Measurements from ENCODE around the gene NOL9. TPM values are rescaled to one million over a fixed set of nuclear protein-coding genes. Genes with fewer than 3 reads are reported as not detected.
A peak's percentile ranks its signal among the peaks of the same experiment; 100 is the strongest.

Gene NOL9
- polyA plus RNA-seq, 1 donor = 28.3 TPM

DNA sequence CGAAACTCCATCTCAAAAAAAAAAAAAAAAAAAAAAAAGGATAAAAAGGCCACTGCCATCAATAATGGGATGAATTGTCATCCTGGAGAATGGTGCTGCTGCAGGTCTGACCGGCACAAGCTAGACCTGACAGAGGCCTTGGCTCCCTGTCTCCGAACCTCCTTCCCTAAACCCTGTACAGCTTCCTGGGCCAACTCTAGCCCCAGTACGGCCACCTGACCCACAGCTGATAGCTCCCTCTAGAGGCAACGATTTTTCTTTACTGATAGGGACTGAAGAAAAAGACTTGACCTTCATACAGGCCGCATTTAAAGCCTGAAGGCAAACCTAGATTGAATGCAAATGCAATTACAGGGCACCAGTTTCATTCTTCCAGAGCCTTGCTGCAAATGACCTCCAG is 30.7 kb downstream of the NOL9 start:
- no peak for DNase-seq

GRCh38 chr1:6521536-6521935 is 32.8 kb downstream of the NOL9 start:
- no peak for DNase-seq

DNA sequence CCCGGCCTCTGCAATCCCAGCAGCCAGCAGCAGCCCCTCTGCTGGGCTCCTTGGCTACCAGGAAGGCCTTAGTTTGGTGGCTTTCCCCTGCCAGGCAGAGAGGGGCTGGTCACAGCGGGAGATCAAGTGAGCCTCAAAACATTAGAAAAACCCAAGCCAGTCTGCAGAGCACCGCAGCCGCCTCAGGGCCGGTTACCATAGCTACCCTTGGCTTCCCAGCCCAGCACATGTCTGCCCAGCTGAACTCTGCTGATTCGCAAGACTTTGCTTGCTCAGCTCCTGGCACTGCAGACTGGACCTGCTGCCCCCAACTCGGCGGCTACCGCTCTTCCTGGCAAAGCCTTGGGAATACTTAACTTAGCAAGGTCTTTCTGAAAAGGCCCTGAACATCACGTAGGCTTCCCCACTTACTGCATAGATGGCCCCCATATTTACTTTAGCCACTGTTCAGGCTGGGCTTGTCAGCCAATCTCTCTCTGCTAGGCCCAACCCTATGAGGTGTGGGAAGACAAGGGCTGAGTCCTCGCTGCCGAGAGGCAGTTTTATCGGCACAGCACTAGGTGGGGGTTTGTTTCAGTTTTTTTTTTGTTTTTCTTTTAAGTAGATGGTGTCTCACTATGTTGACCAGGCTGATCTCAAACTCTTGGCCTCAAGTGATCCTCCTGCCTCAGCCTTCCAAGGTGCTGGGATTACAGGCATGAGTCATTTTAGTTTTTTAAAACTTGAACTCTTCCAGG is 34.2 kb downstream of the NOL9 start:
- peak; percentile 61 for DNase-seq

GRCh38 chr1:6519491-6519934 is 34.8 kb downstream of the NOL9 start:
- DNase-seq = no peak

DNA sequence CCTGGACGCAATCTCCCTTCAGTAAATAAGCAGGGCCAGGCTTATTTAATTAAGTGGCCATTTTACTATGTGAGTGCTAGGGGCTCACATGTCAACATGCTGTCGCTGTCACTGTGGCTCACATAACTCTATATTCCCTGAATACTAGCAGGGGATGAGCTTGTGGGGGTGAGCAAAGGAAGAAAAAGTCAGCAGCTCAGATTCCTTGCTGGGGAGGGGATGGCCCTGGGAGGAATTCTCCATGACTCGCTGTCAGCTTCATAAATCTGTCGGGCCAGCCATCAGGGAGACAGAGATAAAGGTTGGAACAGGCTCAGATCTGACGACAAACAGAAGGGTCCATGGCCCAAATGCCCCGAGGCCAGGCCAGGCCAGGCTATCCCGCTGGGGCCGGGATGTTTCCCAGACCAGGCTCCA is 36.9 kb downstream of the NOL9 start:
- DNase-seq = peak; percentile 39

- DNase-seq = no peak
These were observed 38.5 kb downstream of the NOL9 start for GRCh38 chr1:6515771-6516170.

DNA sequence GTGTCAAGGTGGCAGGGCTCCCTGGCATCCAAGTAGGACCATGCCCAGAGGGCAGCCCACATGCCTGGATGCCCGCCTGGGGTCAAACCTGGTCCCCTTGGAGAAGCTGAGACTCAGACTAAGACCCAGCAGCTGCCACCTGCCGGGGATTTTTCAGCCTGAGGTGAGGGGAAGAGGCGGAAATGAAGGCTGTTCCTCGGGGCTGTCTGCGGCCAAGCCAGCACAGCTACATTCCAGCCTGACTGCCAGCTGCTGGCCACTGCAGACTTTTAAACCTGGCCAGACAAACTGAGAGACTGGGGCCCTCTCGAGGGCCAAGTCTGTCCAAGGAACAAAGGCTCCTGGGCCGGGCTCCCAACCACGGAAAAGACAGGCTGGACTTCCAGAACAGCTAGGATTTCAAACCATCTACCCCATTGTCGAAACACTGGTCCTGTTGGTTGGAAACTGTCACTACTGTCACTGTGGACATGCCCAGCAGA is 41.0 kb downstream of the NOL9 start:
- no peak for DNase-seq

GRCh38 chr1:6512908-6513280 is 41.4 kb downstream of the NOL9 start:
- DNase-seq = no peak

GRCh38 chr1:6512245-6512907 is 41.9 kb downstream of the NOL9 start:
- no peak for DNase-seq

GRCh38 chr1:6511561-6512244 is 42.6 kb downstream of the NOL9 start:
- DNase-seq = no peak

DNA sequence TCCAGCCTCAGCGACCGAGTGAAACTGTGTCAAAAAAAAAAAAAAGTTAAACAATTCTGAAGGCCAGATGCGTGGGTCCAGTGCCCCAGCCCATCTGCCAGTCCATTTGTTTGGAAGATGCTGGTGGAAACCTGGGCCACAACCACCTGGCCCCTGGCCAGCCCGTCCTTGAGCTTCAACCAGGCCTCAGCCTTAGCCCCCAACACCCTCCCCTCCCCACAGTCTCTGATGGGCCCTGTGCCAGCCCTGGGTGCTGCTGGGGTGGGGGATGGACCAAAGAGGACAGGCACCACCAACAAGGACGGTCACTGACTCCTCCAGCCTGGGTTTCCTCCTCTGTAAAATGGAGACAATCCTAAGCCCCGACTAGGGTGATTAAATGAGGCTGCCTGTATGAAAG is 43.3 kb downstream of the NOL9 start:
- DNase-seq = no peak

GRCh38 chr1:6510493-6510892 is 43.8 kb downstream of the NOL9 start:
- DNase-seq = no peak

- DNase-seq = no peak
These were observed 44.4 kb downstream of the NOL9 start for GRCh38 chr1:6509919-6510291.

DNA sequence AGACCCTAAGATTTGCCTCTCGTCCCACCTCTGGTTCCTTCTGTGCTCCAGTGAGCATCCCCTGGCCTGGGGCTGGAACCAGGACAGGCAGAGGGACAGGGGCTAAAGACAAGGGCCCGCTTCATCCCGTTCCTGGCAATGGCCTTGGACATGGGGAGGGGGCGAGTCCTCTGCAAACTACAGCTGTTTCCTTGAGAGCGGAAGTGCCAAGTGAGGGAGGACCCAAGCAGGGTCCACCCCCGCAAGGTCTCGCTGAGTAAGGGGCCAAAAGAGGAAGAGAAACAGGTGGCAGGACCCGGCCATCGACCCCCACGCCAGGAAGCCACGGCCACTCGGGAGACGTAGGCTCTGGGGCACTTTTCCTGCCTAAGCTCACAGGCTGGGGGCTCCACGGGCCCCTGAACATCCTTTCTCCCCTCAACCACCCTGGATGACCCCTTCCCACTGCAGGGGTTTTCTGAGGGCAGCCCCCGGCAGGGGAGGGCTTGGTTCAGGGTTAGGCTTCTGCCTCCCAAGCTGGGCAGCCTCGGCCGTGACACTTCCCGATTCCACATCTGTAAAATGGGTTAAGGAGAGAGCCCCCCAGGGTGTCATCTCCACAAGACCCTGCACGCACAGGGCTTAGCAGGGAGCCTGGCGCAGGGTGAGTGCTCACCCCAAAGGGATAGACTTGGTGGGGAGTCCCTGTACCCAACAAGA is 44.9 kb downstream of the NOL9 start:
- no peak for DNase-seq

GRCh38 chr1:6508816-6509189 is 45.5 kb downstream of the NOL9 start:
- DNase-seq = no peak

DNA sequence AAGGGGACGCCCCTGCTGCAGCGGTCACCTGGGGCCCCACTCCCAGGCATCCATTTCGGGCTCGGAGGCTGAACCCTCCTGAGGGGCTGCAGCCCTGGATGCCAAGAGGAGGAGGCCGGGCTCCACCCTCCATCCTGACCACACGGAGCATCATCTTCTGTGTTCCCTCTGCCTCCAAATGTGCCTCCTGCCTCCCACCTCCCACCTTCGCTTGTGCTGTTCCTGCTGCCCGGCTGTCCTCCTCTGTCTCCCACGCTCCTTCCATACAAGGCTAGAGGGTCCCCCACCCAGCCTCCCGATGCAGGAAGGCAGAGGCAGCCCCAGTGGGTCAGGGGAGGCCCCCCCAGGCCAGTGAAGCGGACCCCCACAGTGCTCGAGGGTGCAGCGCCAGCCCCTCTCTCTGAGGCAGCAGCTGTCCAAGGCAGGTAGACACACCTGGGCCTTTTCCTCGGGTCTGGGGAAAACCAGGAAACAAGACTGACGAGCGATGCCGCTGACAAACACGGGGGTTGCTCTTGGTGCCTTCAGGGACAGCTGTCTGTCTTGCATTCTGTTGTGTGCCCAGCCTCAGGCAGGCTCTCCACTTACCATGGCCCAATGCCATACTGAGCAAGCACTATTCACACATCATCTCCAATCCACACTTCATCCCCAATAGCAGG is 46.0 kb downstream of the NOL9 start:
- DNase-seq = no peak

DNA sequence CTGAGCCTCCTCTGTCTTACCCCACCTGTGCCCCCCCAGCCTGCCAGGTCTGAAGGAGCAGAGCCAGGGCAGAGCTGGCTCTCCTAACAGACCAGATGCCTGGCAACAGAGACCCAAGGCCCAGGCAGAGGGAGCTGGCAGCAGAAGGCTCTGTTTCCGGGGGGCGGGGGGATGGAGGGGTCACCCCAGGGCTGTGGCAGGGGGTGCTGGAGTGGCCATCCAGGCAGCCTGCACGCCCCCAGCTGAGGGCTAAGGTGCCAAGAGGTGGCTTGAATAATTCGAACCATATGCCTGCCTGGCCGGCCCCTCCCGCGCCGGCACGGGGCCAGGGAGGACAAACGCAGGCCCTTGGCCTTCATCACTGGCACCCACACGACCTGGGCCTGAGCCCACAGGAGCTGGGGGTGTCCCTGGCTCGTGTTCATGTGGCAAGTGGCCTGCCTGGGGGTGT is 46.8 kb downstream of the NOL9 start:
- no peak for DNase-seq

- no peak for DNase-seq
These were observed 47.3 kb downstream of the NOL9 start for GRCh38 chr1:6507037-6507428.

DNA sequence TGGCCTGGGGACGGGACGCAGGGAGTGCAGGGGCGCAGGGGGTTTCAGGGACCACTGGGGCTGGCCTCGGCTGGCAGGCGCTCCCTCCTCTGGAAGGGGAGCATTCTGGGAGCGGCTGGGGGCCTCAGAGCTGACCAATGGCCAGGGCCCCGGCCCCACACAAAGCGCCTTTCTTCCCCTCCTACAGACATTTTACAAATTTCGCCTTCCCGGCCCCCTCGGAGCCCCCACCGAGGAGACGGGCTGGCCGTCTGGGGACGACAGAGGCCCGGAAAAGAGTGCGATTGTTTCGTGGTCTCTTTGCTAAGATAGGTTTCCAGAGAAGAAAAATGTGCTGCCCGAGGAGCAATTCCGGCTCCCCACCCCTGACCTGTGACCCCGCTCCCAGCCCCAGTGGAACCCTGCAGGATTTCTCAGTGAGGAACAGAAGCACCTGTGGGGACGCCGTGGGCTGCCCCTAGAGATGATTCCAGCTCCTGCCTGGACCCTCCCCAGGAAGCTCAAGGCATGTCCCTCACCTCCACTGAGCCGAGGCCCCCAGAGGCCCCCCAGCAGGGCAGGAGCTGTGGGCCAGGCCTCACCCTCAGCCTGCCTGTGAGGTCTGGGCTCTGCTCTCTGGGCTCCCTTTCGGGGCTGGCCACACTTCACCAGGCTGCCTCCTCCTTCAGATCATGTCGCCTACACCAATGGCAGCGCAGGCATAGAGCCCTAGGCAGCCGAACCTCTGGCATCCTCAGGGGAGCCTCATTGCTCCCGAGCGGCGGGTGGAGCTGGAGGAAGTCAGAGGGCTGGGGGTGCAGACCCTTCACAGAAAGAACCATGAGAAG is 47.9 kb downstream of the NOL9 start:
- DNase-seq = no peak

DNA sequence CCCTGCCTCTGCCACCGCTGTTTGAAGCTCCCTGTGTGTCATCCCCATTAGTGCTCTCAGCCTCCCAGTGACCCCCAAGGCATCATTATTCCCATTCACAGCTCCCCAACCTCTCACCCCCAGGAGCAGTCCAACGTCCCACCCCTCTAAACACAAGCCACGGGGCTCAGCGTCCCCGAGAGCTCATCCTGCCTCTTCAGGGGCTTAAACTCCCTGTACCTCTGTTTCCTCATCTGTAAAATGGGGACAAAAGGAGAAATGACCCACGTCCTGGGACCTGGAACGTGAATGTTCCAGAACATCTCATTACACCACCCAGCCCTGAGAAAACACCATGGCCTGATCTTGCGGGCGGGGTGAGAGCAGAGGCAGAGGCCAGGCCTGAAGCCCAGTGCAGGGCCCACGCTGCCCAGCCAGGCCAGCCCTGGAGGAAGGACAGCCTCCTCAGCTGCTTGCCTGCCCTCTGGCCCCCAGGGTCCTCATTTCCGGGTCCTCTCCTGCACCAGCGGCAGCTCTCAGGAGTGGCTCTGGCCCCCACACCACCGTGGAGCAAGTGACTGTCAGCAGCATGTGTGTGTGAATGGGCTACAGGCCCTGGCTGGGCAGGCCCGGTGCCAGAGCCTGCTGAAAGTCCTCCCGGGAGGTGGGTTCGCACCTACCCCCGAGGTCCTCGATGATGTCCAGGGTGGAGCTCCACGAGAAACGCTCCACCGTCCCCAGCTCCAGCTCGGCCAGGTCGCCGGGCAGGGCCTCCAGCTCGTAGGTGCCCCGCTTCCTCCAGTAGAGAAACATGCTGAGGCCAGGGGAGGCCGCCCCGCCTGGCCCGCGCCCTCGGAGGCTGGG is 48.7 kb downstream of the NOL9 start:
- no peak for DNase-seq
